Activated T-helper 9 cell treated with anti-CD3 and anti-CD28 coated beads, Interleukin-2, amount 50 U/mL, for 16 hours (primary cell): ENCODE data around the gene TSC22D3.
"Not testable (repeated sequence)": the region's sequence is repeated elsewhere in the genome, so short reads cannot be mapped to it uniquely, and the experiment has no call there.

ENCODE experiments used
- DNase-seq: peaks from one replicate; pipeline ENCODE4 v3.0.0-alpha.2; 2020; ENCODE audit warnings: low read depth

The TSC22D3 gene

GRCh38 chrX:107775734-107776511 lies at the start of gene TSC22D3:
Gene TSC22D3 (minus strand): TSS chrX:107775787. CDS start chrX:107775419, 368 bp downstream.
- DNase-seq: peak; percentile 32

- no peak for DNase-seq
These were observed 47.9 kb upstream of the TSC22D3 start for GRCh38 chrX:107823456-107823855.

- DNase-seq: no peak
These were observed 47.5 kb upstream of the TSC22D3 start for GRCh38 chrX:107823042-107823441.

GRCh38 chrX:107818900-107819521 lies 43.4 kb upstream of the TSC22D3 start:
- no peak for DNase-seq

- DNase-seq: not testable (repeated sequence)
These were observed 34.5 kb upstream of the TSC22D3 start for GRCh38 chrX:107810053-107810452.

GRCh38 chrX:107805179-107805578 lies 29.6 kb upstream of the TSC22D3 start:
- DNase-seq: no peak

- DNase-seq: no peak
These were observed 28.8 kb upstream of the TSC22D3 start for GRCh38 chrX:107804427-107804826.

GRCh38 chrX:107787827-107788226 lies 12.2 kb upstream of the TSC22D3 start:
- no peak for DNase-seq

- no peak for DNase-seq
These were observed 4.9 kb upstream of the TSC22D3 start for GRCh38 chrX:107780525-107780924.

GRCh38 chrX:107777536-107777832 lies 1.9 kb upstream of the TSC22D3 start, which contains the start of gene NCBP2L:
Gene NCBP2L (plus strand): TSS chrX:107777733. CDS start chrX:107794221, 16,488 bp downstream.
- no peak for DNase-seq

GRCh38 chrX:107776649-107777535 lies 1.3 kb upstream of the TSC22D3 start:
- DNase-seq: peak; percentile 61

GRCh38 chrX:107775000-107775733 lies 420 bp downstream of the TSC22D3 start:
- DNase-seq: no peak

GRCh38 chrX:107773906-107774435 lies 1.6 kb downstream of the TSC22D3 start:
- DNase-seq: no peak

- no peak for DNase-seq
These were observed 2.4 kb downstream of the TSC22D3 start for GRCh38 chrX:107773206-107773605.

- no peak for DNase-seq
These were observed 5.8 kb downstream of the TSC22D3 start for GRCh38 chrX:107769581-107770317.

GRCh38 chrX:107768051-107768450 lies 7.5 kb downstream of the TSC22D3 start:
- no peak for DNase-seq

- no peak for DNase-seq
These were observed 9.0 kb downstream of the TSC22D3 start for GRCh38 chrX:107766470-107767150.

- no peak for DNase-seq
These were observed 10.6 kb downstream of the TSC22D3 start for GRCh38 chrX:107764845-107765608.

GRCh38 chrX:107763647-107764046 lies 11.9 kb downstream of the TSC22D3 start:
- DNase-seq: no peak
